Choroid plexus epithelial cell (primary cell): ENCODE data around the gene HOXA5.

Experiments
- DNase-seq: peaks from one replicate; pipeline ENCODE4 v3.0.0-alpha.2; 2010; ENCODE audit warnings: low read depth
- H3K4me3 ChIP-seq: 2 replicates; pipeline ENCODE4 v1.5.1; 2011; ENCODE audit warnings: low read depth, mild to moderate bottlenecking, control low read depth, low read length, moderate library complexity
- CTCF ChIP-seq: conservative IDR thresholded peaks from 2 replicates; pipeline ENCODE4 v1.5.1; 2011; ENCODE audit warnings: low read depth, mild to moderate bottlenecking, control low read depth, inconsistent platforms, low read length, moderate library complexity

HOXA5 gene

GRCh38 chr7:27155816-27156507 is 12.5 kb upstream of the HOXA5 start:
- DNase-seq = no peak
- H3K4me3 ChIP-seq = no peak overlapping the region
- TF ChIP-seq CTCF = no peak

GRCh38 chr7:27154901-27155815 is 11.7 kb upstream of the HOXA5 start:
- H3K4me3 ChIP-seq = no peak overlapping the region
- no peak for TF ChIP-seq CTCF

GRCh38 chr7:27154369-27154768 is 10.9 kb upstream of the HOXA5 start:
- TF ChIP-seq CTCF = no peak
- DNase-seq = no peak
- no peak overlapping the region for H3K4me3 ChIP-seq

More at GRCh38 chr7:27154901-27155815, 11.7 kb upstream of the HOXA5 start:
- DNase-seq = no peak

- H3K4me3 ChIP-seq = no peak overlapping the region
- no peak for DNase-seq
- no peak for TF ChIP-seq CTCF
Observed at GRCh38 chr7:27153526-27153925, 10.0 kb upstream of the HOXA5 start.

- no peak overlapping the region for H3K4me3 ChIP-seq
- no peak for TF ChIP-seq CTCF
- no peak for DNase-seq
Observed at GRCh38 chr7:27152816-27153442, 9.4 kb upstream of the HOXA5 start.

GRCh38 chr7:27151931-27152815 is 8.7 kb upstream of the HOXA5 start, which contains the start of gene HOXA3:
HOXA3 (minus strand) TSS chr7:27152583; CDS start chr7:27110640, 41,943 bp downstream.
- DNase-seq = no peak
- TF ChIP-seq CTCF = no peak
- H3K4me3 ChIP-seq = no peak within 1 kb of the TSS
